ENCODE results near the gene SHF.

DNA sequence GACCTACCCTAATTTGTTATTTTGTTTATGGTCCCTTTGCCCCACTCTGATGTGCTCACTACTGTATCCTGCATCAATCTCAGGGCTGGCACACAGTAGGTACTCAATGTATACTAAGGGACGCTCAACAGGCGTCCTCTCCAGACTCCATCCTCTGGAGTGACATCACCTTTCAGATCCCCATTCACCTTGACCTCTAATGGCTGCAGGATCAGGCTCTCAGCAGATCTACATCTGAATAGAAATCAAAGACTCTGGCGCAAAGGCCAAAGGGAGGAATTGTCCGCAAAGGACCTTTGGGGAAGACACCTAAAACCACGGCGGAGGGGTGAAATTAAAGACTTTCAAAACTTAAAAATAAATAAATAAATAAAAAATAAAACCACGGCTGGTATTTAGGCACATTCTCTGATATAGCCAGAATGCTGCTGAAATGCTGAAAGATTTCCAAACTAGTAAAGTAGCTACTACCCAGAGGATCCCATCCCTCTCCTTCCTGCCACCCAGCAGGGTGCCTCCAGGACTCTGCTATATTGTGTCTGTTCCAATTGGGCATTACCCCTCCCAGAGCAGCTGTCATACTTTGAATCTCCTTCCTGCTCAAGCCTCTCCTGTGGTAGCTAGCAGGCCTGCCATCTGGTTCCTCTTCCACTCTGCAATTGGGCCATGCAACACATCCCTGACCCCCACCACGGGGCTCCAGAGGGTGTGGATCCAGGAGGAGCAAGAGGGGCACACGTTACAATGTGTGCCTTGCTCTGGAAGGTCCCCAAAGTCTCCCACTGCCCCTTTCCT, 6.1 kb downstream of the SHF start:
- no peak for TF ChIP-seq EZH2 (IDR thresholded peaks at IDR 0.05; ENCODE audit: insufficient read depth, poor library complexity, severe bottlenecking)
- no peak for TF ChIP-seq EZH2phosphoT487 (IDR thresholded peaks at IDR 0.05; ENCODE audit: insufficient read depth, low read depth)
